LHCN-M2 (cell line): ENCODE data around the gene SPANXA1. TPM values are rescaled to one million over a fixed set of nuclear protein-coding genes. Genes with fewer than 3 reads are reported as not detected.
"Not testable (repeated sequence)": the region's sequence is repeated elsewhere in the genome, so short reads cannot be mapped to it uniquely, and the experiment has no call there.

Source experiments
- DNase-seq: peaks from one replicate; pipeline ENCODE4 v3.0.0-alpha.2; 2012; ENCODE audit warnings: low read depth
- polyA plus RNA-seq: library from polyadenylated mRNA; unstranded; fragments of >200 nt; gene quantifications from one replicate; pipeline ENCODE4 v1.2.1, GENCODE V29; 2012; ENCODE audit warnings: missing spikeins
- total RNA-seq: library from RNA; depleted of rRNA; stranded (reverse); fragments of >200 nt; gene quantifications from 2 replicates; pipeline ENCODE4 v1.2.3, GENCODE V29; 2014; rRNA removed

The SPANXA1 gene
- total RNA-seq = not detected in 2 replicates
- 0.10 TPM for polyA plus RNA-seq

GRCh38 chrX:141584638-141585037 is at the start of gene SPANXA1:
SPANXA1 (minus strand) TSS chrX:141584738; CDS start chrX:141584678, 60 bp downstream.
- DNase-seq = not testable (repeated sequence)

- DNase-seq = no peak
Measured at GRCh38 chrX:141632124-141632523, 47.6 kb upstream of the SPANXA1 start.

- no peak for DNase-seq
Measured at GRCh38 chrX:141619336-141619735, 34.8 kb upstream of the SPANXA1 start.

- no peak for DNase-seq
Measured at GRCh38 chrX:141609111-141609510, 24.6 kb upstream of the SPANXA1 start.

GRCh38 chrX:141589408-141589807 is 4.9 kb upstream of the SPANXA1 start, which contains the start of gene SPANXA2:
SPANXA2 (plus strand) TSS chrX:141589708; CDS start chrX:141589768, 60 bp downstream.
- DNase-seq = not testable (repeated sequence)

GRCh38 chrX:141542551-141542950 is 42.0 kb downstream of the SPANXA1 start:
- not testable (repeated sequence) for DNase-seq

Other genes with a start within 250 kb of the SPANXA1 start
- not detected in 2 replicates for gene SPANXA2, start 5.0 kb upstream of the SPANXA1 start, total RNA-seq
- not detected in 2 replicates for gene SPANXD, start 114.0 kb upstream of the SPANXA1 start, total RNA-seq